Epithelial cell of proximal tubule (primary cell): ENCODE measurements around the gene LHX8. TPM values are rescaled to one million over a fixed set of nuclear protein-coding genes. Genes with fewer than 3 reads are reported as not detected.

Source experiments
- DNase-seq: peaks from one replicate; pipeline ENCODE4 v3.0.0-alpha.2; 2011; ENCODE audit warnings: low read depth
- H3K4me3 ChIP-seq: 2 replicates; pipeline ENCODE4 v1.5.1; 2011; ENCODE audit warnings: low read depth, mild to moderate bottlenecking, low read length
- total RNA-seq: library from RNA; depleted of rRNA; stranded (reverse); fragments of >200 nt; gene quantifications from 2 replicates; pipeline ENCODE4 v1.2.3, GENCODE V29; 2015
- TF ChIP-seq, protein P1 (sequence below): conservative IDR thresholded peaks from 2 replicates; pipeline ENCODE4 v1.5.1; 2012; ENCODE audit warnings: low read depth, mild to moderate bottlenecking, low read length

LHX8 gene
- total RNA-seq, result not detected in 2 replicates

DNA sequence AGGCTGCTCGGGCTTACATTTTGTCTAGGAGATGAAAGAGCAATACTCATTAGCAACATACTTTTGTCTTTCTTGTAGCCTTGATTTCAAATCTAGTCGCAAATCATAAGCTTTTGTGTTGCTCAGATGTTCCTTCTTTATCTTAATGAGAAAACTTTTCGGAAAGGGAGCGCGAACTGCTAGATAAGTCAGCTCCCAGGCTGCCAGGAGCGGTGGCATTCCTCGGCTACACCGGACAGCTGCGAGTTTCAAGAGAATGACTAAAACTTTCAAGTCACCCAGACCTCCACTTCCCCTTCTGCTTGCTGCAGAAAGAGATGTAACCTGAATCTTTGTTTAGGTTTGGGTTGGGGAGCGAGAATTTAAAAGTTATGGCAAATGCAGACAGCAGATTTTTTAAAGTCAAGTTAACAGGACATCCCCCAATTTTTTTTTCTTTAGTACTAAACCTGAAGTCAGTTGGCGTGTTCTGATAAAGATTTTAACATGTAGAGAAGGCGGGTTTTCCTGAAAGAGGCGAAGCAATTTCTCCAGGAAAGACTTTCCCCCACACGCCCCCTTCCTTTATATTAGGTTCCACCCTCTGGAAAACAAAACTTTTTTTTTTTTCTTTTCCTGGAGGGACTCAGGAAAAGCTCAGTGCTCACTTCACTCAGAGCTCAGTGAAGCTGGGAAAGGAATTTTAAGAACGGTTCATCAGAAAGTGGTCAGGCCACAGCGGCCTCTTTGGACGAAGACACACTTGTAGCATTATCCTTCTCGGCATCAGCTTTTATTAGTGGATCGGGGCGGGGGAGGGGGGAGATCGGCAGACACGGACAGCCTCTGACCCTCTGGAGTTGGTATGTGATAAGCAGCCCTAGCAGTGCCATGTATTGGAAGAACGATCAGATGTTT, at the start of gene LHX8:
Gene LHX8, plus strand, starts transcription at position 639 of the 897 bp plus-strand sequence. CDS start 2,227 bp downstream, outside the sequence.
- no peak for DNase-seq
- TF ChIP-seq, protein P1, sequence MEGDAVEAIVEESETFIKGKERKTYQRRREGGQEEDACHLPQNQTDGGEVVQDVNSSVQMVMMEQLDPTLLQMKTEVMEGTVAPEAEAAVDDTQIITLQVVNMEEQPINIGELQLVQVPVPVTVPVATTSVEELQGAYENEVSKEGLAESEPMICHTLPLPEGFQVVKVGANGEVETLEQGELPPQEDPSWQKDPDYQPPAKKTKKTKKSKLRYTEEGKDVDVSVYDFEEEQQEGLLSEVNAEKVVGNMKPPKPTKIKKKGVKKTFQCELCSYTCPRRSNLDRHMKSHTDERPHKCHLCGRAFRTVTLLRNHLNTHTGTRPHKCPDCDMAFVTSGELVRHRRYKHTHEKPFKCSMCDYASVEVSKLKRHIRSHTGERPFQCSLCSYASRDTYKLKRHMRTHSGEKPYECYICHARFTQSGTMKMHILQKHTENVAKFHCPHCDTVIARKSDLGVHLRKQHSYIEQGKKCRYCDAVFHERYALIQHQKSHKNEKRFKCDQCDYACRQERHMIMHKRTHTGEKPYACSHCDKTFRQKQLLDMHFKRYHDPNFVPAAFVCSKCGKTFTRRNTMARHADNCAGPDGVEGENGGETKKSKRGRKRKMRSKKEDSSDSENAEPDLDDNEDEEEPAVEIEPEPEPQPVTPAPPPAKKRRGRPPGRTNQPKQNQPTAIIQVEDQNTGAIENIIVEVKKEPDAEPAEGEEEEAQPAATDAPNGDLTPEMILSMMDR, result peak; percentile 5
- H3K4me3 ChIP-seq, result no peak within 1 kb of the TSS

DNA sequence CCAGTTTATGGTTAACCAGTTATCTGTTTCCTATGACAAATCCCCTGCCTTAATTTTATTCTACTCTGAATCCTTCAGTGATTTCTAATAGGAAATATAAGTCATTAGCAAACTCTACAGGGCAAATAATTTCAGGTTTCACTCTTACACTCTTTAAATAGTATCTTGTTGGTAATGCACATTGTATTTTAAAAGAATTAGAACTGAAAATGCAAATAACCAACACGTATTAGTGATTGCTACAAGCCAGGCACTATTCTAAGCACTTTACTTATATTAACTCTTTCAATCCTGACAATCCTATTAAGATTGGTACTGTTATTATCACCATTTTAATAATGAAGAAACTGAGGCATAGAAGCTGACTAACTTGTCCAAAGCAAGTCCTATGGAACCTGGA, 48.3 kb upstream of the LHX8 start:
- TF ChIP-seq, protein P1, result no peak

DNA sequence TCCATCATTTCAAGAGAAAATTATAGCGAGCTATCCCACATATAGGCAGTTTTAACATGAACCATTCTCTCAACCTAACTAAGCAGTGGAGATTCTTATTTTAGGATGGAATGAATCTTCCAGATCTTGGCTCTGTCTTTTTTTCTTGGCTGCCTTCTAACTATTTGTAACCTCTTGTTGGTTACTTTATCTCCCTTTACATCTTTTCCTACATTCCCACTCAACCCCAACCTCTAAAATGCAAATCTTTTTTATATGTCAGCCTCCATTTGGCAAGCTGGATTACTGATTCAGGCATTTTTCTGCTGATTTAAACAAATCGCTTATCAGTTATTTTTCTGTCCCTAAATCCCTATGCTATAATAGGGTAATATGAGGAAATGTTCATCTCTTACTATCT, 46.9 kb upstream of the LHX8 start:
- TF ChIP-seq, protein P1, result no peak
- no peak overlapping the region for H3K4me3 ChIP-seq
- DNase-seq, result no peak

More for the DNA sequence above, 48.3 kb upstream of the LHX8 start:
- no peak overlapping the region for H3K4me3 ChIP-seq
- no peak for DNase-seq

DNA sequence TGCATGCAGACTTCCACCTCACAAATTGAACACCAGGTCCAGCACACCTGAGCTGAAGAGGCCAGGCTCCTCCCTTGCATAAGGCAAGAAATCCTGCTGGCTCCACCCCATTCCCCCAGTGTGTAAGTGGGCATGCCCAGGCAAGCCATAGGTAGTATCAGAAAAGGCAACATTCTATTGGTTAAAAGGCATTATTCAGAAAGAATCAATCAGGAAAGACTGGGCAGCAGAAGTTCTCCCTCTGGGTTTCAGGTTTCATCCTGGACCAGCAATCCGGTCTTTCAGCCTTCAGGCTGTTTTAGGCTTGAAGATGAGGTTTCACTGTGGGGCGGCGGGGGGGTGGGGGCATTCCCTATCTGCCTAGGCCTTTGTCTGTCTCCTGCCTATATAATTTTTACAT, 42.0 kb upstream of the LHX8 start:
- DNase-seq, result no peak
- no peak overlapping the region for H3K4me3 ChIP-seq
- TF ChIP-seq, protein P1, result no peak

GRCh38 chr1:75097654-75098053, 36.5 kb upstream of the LHX8 start:
- peak; percentile 4 for DNase-seq
- no peak overlapping the region for H3K4me3 ChIP-seq
- TF ChIP-seq, protein P1, result no peak

GRCh38 chr1:75099581-75099980, 34.6 kb upstream of the LHX8 start:
- TF ChIP-seq, protein P1, result no peak
- DNase-seq, result no peak
- H3K4me3 ChIP-seq, result no peak overlapping the region
